Heart left ventricle (tissue), 13 donors: ENCODE results near the gene CYTH1.

Experiments used
- POLR2A ChIP-seq, 2 donors: fragments of 450-650 bp; IDR thresholded peaks; one replicate each; pipeline ENCODE4 v1.6.1; 2017; ENCODE audit warnings: antibody characterized with exemption in 2 of 2, mild to moderate bottlenecking in 2 of 2, moderate library complexity in 2 of 2
- TF ChIP-seq, protein P1 (sequence below), 12 donors: fragments of 200-600 bp; sonication (generic) in 4 of 12; IDR thresholded peaks; one replicate each; pipeline versions ENCODE4 v1.5.0 to v1.8.0; 2018 to 2022; ENCODE audit warnings: antibody characterized with exemption in 12 of 12, mild to moderate bottlenecking in 5 of 12
- donor health status: ischemic (EF 13 %, LVEDD 7.1; RV severe dilation, severe dysfunction).
- donor health status: DM: no; HTN: yes; CAD: no.
- donor health status: DM: no; HTN: no; CAD: no.
- donor health status: ischemic (EF 25% LVEDD 6.9; RV normal size, moderate dysfunction).
- donor health status: ischemic (EF 25% LVEDD 5.7; RV mildly dilated, moderate dysfunction).
- donor health status: ischemic (EF 35%, LVEDD 5.7; RV mildly dilated, moderate dysfunction).
- donor health status: nonischemic (EF 11% LVEDD 7.7; RV severe dilation, severe dysfunction).
- donor health status: DM: yes; HTN: yes; CAD: no.
- donor health status: PGD.
- donor health status: ischemic (EF 29% LVEDD 5.4; RV normal size, mild dysfunction).
- donor health status: nonischemic (EF 23%, LVEDD 6.1; RV moderate dilation, normal function).

DNA sequence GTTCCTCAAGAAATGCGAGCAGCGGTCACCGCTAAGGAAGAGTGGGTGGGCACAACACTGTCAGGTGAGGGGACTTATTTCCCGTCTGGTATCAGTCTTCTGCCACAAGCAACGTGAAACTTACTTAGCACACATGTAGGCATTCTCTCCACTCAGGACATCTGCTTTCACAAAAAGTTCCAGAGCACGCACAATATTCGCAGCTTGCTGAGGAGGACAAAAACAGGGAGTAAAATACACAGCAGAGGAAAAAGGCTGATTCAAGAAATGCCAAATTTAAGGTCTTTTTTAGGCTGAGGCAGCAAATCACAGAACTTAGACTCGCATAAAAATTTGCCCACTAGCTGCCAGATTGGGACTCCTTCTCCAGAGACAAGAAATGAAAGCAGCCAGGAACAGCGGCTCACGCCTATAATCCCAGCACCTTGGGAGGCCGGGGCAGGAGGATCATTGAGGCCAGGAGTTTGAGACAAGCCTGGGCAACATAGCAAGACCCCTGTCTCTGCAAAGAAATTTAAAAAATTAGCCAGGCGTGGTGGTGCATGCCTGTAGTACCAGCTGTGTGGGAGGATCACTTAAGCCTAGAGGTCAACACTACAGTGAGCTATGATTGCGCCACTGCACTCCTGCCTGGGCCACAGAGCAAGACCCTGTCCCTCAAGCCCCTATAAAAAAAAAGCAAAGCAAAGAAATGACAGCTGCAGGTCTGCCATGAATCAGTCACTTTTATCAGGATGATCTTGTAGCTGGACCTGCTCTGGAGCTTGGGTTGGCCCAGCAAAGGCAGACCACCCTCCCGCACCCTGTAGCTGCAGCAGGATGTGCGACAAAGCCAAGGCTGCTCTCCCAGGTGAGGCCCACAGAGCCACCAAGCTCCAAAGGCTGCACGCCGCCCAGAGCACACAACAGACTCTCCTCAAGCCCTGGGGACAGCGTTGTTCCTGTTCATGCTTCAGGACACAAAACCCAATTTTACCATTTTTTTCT is 38.0 kb upstream of the CYTH1 start:
- no peak for TF ChIP-seq POLR2A (IDR thresholded peaks at IDR 0.05)
- TF ChIP-seq, protein P1, sequence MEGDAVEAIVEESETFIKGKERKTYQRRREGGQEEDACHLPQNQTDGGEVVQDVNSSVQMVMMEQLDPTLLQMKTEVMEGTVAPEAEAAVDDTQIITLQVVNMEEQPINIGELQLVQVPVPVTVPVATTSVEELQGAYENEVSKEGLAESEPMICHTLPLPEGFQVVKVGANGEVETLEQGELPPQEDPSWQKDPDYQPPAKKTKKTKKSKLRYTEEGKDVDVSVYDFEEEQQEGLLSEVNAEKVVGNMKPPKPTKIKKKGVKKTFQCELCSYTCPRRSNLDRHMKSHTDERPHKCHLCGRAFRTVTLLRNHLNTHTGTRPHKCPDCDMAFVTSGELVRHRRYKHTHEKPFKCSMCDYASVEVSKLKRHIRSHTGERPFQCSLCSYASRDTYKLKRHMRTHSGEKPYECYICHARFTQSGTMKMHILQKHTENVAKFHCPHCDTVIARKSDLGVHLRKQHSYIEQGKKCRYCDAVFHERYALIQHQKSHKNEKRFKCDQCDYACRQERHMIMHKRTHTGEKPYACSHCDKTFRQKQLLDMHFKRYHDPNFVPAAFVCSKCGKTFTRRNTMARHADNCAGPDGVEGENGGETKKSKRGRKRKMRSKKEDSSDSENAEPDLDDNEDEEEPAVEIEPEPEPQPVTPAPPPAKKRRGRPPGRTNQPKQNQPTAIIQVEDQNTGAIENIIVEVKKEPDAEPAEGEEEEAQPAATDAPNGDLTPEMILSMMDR (IDR thresholded peaks at IDR 0.05) = no peak
